SJCRH30 (cell line): ENCODE data around the gene CALB2. TPM values are rescaled to one million over a fixed set of nuclear protein-coding genes. Genes with fewer than 3 reads are reported as not detected.
"Not testable (repeated sequence)": the region's sequence is repeated elsewhere in the genome, so short reads cannot be mapped to it uniquely, and the experiment has no call there.

Experiments used
- DNase-seq, 2 experiments: peaks; one replicate each; pipeline ENCODE4 v3.0.0-alpha.2; 2015 to 2020
- H3K27ac ChIP-seq: fragments of 250-450 bp; sonication (Bioruptor Pico); 2 replicates; pipeline ENCODE4 v1.5.1; 2020; ENCODE audit warnings: mild to moderate bottlenecking, moderate library complexity
- H3K27me3 ChIP-seq: fragments of 250-450 bp; sonication (Bioruptor Pico); 2 replicates; pipeline ENCODE4 v1.5.1; 2020; ENCODE audit warnings: mild to moderate bottlenecking, moderate library complexity
- H3K36me3 ChIP-seq: fragments of 250-450 bp; sonication (Bioruptor Pico); 2 replicates; pipeline ENCODE4 v1.5.1; 2020; ENCODE audit warnings: mild to moderate bottlenecking, moderate library complexity
- H3K4me1 ChIP-seq: fragments of 250-450 bp; sonication (Bioruptor Pico); 2 replicates; pipeline ENCODE4 v1.5.1; 2020; ENCODE audit warnings: mild to moderate bottlenecking, moderate library complexity
- H3K4me3 ChIP-seq: fragments of 250-450 bp; sonication (Bioruptor Pico); 2 replicates; pipeline ENCODE4 v1.5.1; 2020; ENCODE audit warnings: mild to moderate bottlenecking, moderate library complexity
- H3K9me3 ChIP-seq: fragments of 250-450 bp; sonication (Bioruptor Pico); replicated peaks from 2 replicates; pipeline ENCODE4 v1.5.1; 2020; ENCODE audit warnings: mild to moderate bottlenecking, moderate library complexity
- total RNA-seq: library from RNA; depleted of rRNA; stranded (reverse); fragments of >200 nt; shearing (Covaris generic); gene quantifications from 2 replicates; pipeline ENCODE4 v1.2.3, GENCODE V29; 2014

CALB2 gene
- total RNA-seq, 1 experiment from 2014 or later = not detected

DNA sequence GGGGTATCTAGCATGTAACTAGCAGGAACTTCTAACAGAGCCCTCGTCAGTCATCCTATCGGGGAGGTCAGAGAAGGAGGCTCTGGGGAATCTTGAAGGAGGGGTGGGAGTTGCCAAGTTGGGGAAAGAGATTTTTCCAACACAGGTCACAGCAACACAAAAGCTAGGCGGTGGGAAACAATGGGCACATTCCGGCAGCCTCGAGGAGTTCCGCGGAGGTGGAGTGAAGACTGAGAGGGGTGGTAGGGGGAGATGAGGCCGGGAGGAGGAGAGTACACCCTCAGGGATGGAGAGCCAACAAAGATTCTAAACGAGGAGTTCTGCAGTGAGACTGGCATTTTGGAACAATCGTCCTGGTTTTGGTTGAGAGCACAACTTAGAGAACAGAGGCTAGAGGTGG lies 13.5 kb upstream of the CALB2 start:
- no peak for DNase-seq
- H3K4me3 ChIP-seq = no peak overlapping the region
- H3K36me3 ChIP-seq = no peaks in the 10 kb centered on the region
- H3K4me1 ChIP-seq = no peaks in the 10 kb centered on the region
- no peaks in the 10 kb centered on the region for H3K9me3 ChIP-seq
- no peak overlapping the region for H3K27ac ChIP-seq
- H3K27me3 ChIP-seq = no peaks in the 10 kb centered on the region

GRCh38 chr16:71347146-71347545 lies 11.4 kb upstream of the CALB2 start:
- H3K27ac ChIP-seq = no peak overlapping the region
- H3K9me3 ChIP-seq = no peaks in the 10 kb centered on the region
- H3K36me3 ChIP-seq = no peaks in the 10 kb centered on the region
- no peak for DNase-seq
- H3K4me3 ChIP-seq = no peak overlapping the region
- no peaks in the 10 kb centered on the region for H3K27me3 ChIP-seq
- H3K4me1 ChIP-seq = no peaks in the 10 kb centered on the region

DNA sequence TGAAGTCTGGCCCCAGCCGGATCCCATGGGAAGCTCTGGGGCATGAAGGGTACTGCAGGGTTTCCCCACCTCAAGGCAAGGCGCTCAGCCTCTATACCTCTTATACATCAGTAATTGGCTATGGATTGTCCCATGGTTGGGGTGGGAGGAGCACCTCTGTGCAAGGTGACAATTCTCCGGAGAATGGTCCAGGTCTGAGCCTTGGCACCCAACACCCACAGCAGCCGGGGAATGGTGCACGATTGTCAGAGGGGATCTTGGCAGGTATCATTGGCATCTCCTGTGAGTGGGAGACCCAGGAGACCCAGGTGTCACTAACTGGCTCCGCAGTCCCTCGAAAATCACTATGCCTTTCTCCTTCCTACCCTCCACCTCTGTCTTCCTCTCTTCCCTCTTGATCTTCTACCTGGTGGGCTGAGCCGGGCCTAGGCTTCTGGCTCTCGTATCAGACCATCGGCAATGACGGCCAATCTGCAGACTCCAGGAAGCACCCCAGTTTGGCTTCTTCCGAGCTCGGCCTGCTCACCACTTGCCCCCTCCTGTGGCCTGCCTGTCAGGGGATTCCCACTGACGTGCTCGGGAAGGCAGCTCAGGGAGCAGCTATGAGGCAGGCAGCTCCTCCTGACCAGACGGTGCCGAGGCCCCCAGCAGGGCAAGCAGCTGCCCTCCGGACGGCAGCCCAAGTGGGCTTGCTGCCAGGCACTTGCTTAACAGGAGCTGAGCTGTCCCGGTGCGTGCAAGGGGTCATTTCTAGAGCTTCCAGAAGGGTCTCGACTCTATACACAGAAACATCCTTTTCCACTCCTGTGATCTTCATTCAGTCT lies 10.0 kb upstream of the CALB2 start:
- no peaks in the 10 kb centered on the region for H3K4me1 ChIP-seq
- H3K27ac ChIP-seq = no peak overlapping the region
- H3K4me3 ChIP-seq = no peak overlapping the region
- H3K9me3 ChIP-seq = no peaks in the 10 kb centered on the region
- no peak for DNase-seq
- no peaks in the 10 kb centered on the region for H3K27me3 ChIP-seq
- no peaks in the 10 kb centered on the region for H3K36me3 ChIP-seq

DNA sequence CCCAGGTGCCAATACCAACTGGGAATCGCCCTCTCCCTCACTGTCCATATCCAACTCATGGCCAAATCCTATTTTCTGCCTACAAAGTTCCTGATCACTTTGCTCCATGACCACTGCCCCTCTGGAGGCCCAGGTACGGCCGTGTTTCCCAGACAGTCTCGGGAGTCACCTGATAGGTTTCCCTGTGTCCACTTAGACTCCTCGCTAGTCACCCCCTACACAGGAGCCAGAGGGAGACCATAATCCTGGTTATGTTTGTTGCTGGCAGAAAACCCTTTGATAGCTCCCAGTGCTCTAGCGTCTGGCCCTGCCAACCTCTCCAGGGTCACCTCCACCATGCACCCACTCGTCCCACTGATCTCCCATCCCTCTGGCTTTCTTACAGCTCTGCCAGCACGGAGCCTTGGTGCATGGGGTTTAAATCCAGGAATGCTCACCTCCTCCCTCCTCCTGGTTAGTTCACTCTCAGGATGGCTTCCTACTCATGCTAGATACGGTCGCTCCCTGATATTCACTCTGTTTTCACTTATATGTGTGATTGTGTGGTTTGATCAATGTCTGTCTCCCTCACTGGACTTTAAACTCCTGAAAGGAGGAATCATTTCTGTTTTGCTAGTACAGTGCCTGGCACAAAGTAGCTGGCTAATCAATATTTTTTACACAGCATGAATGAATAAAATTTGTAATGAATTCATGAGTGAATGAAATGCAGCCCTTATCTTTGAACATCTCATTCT lies 7.5 kb upstream of the CALB2 start:
- Histone ChIP-seq H3K27me3 (no peaks in the 10 kb centered on the region), H3K36me3 (no peaks in the 10 kb centered on the region), H3K4me1 (no peaks in the 10 kb centered on the region), H3K27ac (no peak overlapping the region), H3K9me3 (no peaks in the 10 kb centered on the region), H3K4me3 (no peak overlapping the region)
- no peak for DNase-seq

DNA sequence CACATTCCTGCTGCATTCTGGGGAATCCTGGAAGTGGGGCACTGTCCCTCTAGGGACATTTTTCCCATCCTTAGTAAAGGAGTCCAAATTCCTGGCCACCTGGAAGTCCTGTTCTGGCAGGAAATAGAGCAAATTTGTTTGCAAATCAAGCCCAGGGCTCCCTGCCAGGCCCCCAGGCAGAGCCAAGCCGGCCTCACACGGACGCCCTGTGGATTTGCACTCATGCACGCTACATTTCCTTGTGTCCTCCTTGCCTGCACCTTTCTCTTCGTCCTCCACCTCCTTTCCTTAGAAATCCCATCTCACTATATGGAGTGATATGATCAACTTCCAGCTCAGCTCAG lies 7.0 kb upstream of the CALB2 start:
- H3K9me3 ChIP-seq = no peaks in the 10 kb centered on the region
- no peaks in the 10 kb centered on the region for H3K27me3 ChIP-seq
- H3K27ac ChIP-seq = no peak overlapping the region
- H3K36me3 ChIP-seq = no peaks in the 10 kb centered on the region
- no peak overlapping the region for H3K4me3 ChIP-seq
- H3K4me1 ChIP-seq = no peaks in the 10 kb centered on the region
- DNase-seq = no peak

- H3K27me3 ChIP-seq = no peaks in the 10 kb centered on the region
- H3K36me3 ChIP-seq = no peaks in the 10 kb centered on the region
- H3K9me3 ChIP-seq = no peaks in the 10 kb centered on the region
Observed at GRCh38 chr16:71352466-71352865, 6.1 kb upstream of the CALB2 start.

DNA sequence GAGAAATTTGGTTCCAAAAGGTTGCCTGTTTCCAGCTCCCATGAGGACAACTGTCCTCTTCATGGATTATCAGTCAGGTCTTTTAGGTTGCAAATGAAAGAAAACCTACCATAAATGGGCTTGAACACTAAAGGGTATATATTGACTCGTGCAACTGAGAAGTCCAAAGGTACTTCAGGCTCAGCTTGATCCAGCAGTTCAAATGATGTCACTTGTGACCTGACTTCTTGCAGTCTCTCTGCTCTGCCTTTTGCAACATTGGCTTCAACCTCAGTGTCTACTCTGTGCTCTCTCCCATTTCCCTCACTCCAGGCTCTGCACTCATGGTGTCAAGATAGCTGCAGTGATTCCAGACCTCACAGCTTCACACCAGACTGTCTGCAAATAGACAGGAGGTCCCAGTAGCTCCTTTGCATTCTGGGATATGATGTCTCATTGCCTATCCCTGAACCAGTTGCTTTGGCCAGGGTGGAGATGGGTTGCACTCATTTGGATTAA lies 5.5 kb upstream of the CALB2 start:
- no peak for DNase-seq
- H3K27ac ChIP-seq = no peak overlapping the region

More at GRCh38 chr16:71352466-71352865, 6.1 kb upstream of the CALB2 start:
- no peak for DNase-seq
- Histone ChIP-seq H3K4me1 (no peaks in the 10 kb centered on the region), H3K4me3 (no peak overlapping the region), H3K27ac (no peak overlapping the region)

GRCh38 chr16:71353736-71354135 lies 4.8 kb upstream of the CALB2 start:
- DNase-seq = no peak

More for the DNA sequence above, 5.5 kb upstream of the CALB2 start:
- Histone ChIP-seq H3K4me1 (no peaks in the 10 kb centered on the region), H3K36me3 (no peaks in the 10 kb centered on the region), H3K4me3 (no peak overlapping the region), H3K9me3 (no peaks in the 10 kb centered on the region), H3K27me3 (no peaks in the 10 kb centered on the region)

GRCh38 chr16:71354156-71354555 lies 4.4 kb upstream of the CALB2 start:
- no peak for DNase-seq
- no peaks in the 10 kb centered on the region for H3K9me3 ChIP-seq
- no peaks in the 10 kb centered on the region for H3K4me1 ChIP-seq
- H3K4me3 ChIP-seq = no peak overlapping the region
- H3K27me3 ChIP-seq = no peaks in the 10 kb centered on the region
- H3K27ac ChIP-seq = no peak overlapping the region
- H3K36me3 ChIP-seq = no peaks in the 10 kb centered on the region

More at GRCh38 chr16:71353736-71354135, 4.8 kb upstream of the CALB2 start:
- Histone ChIP-seq H3K36me3 (no peaks in the 10 kb centered on the region), H3K4me1 (no peaks in the 10 kb centered on the region), H3K27ac (no peak overlapping the region), H3K4me3 (no peak overlapping the region), H3K9me3 (no peaks in the 10 kb centered on the region), H3K27me3 (no peaks in the 10 kb centered on the region)

DNA sequence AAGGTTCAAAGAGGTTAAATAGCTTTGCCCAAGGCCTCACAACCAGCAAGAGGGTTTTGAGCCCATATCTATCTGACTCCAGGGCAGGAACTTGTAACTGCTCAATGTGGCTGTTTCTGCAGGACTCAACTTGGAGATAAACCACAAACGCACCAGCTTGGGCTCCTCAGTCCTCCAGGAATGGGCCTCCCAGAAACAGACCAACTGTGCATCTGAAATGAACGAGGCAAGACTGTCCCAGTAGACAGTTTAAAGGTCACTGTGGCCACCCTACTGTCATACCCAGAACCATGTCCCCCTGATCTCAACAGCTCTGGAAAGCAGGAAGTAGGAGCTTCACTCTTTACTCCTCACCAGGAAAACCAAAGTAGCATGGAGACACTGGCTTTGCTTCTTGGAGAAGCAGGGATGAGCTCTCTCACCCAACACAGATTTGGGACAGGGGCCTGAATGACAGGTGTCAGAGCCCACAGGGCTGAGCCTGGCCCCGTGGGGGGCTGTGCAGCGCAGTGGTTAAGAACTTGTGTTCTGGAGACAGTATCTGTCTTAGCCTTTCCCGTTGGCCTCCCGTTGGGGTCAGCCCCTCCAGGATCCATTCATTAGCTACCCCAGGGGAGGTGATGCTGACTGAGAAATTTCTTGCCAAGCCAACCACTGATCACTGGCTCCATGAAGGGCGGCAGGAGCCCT lies 2.3 kb upstream of the CALB2 start:
- H3K4me3 ChIP-seq = no peak overlapping the region
- H3K27ac ChIP-seq = no peak overlapping the region
- H3K27me3 ChIP-seq = no peaks in the 10 kb centered on the region
- no peaks in the 10 kb centered on the region for H3K36me3 ChIP-seq
- no peaks in the 10 kb centered on the region for H3K4me1 ChIP-seq
- DNase-seq = no peak
- H3K9me3 ChIP-seq = no peaks in the 10 kb centered on the region

DNA sequence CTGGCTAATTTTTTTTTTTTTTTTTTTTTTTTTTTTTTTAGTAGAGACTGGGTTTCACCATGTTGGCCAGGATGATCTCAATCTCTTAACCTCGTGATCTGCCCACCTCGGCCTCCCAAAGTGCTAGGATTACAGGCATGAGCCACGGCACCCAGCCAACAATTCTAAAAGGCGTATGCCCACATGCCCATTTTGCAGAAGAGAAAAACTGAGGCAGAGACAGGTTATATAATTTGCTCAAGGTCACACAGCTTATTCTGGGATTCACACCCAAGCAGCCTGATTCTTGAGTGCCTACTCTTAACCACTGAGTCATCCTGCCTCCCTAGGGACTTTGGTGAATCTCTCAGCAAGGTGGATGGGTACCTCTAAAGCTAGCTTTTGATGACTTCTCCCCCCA lies 1.6 kb upstream of the CALB2 start:
- H3K36me3 ChIP-seq, H3K27ac ChIP-seq, DNase-seq, H3K27me3 ChIP-seq, H3K9me3 ChIP-seq, H3K4me3 ChIP-seq, H3K4me1 ChIP-seq: not testable (repeated sequence)

DNA sequence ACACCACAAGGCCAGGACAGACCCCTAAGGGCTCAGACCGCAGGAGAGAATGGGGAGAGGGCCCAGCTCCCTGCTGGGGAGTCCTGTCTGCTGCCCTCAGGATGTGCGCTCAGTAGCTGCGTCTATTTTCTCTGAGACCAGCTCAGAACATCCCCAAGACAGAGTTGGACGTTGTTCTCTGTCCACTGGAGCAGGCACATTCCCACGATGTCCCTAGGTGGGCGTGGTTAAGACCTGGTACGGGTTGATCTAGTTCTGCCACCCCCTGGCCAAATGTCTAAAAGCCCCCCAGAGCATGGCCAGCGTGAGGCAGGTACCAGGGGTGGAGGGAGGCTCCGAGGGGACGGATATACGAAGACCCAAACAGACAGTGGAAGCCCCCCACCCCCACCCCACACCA lies 842 bp upstream of the CALB2 start:
- H3K27me3 ChIP-seq = no peaks in the 10 kb centered on the region
- H3K4me1 ChIP-seq = no peaks in the 10 kb centered on the region
- H3K9me3 ChIP-seq = no peaks in the 10 kb centered on the region
- H3K27ac ChIP-seq = no peak overlapping the region
- DNase-seq = peak in 1 of 2 experiments; percentile 19
- no peaks in the 10 kb centered on the region for H3K36me3 ChIP-seq
- H3K4me3 ChIP-seq = no peak overlapping the region

DNA sequence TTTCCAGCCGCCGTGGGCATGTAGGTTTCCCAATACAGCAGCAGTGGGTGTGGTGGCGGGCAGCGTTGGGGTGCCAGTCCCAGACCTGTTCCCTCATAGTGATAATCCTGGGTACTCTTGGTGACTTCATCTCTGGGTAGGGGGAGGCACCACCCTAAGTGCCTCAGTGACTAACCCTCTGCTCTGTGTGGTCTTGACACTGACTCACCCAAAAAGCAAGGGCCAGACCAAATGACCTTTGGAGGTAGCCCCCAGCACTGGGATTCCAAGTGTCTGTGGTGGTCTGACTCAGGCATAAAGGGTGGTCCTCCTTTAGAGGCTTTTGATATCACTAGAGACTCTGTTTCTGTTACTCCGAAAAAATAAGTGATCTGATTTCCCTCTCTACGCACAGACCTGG lies 908 bp downstream of the CALB2 start:
- no peak for DNase-seq
- Histone ChIP-seq H3K27ac (no peak overlapping the region), H3K9me3 (no peaks in the 10 kb centered on the region), H3K4me1 (no peaks in the 10 kb centered on the region), H3K36me3 (no peaks in the 10 kb centered on the region), H3K4me3 (no peak overlapping the region), H3K27me3 (no peaks in the 10 kb centered on the region)

DNA sequence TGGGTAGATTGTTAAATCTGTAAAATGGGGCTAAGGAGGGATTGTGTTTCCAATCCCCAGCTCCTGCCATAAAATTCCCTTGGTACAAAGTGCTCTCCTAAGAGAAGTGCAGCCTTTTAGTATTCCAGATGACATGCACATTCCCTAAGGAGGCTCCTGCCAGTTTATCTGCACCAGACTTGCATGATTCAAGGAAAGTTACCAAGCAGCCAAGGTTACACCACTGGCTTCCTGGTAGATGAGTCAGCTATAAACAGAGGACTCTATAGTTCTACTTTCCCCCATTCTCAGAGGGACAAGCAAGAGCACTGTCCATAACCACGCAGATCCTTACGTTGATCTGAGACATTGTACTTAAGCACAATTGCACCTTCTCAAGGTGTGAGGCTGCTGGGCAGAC lies 1.9 kb downstream of the CALB2 start:
- no peak for DNase-seq
- H3K27ac ChIP-seq = no peak overlapping the region

GRCh38 chr16:71364133-71364681 lies 5.7 kb downstream of the CALB2 start:
- H3K36me3 ChIP-seq = no peaks in the 10 kb centered on the region
- H3K4me1 ChIP-seq = no peaks in the 10 kb centered on the region
- no peak for DNase-seq
- H3K4me3 ChIP-seq = no peak overlapping the region
- no peak overlapping the region for H3K27ac ChIP-seq
- H3K9me3 ChIP-seq = no peaks in the 10 kb centered on the region
- no peaks in the 10 kb centered on the region for H3K27me3 ChIP-seq

More for the DNA sequence above, 1.9 kb downstream of the CALB2 start:
- Histone ChIP-seq H3K36me3 (no peaks in the 10 kb centered on the region), H3K27me3 (no peaks in the 10 kb centered on the region), H3K4me1 (no peaks in the 10 kb centered on the region), H3K9me3 (no peaks in the 10 kb centered on the region), H3K4me3 (no peak overlapping the region)
